Neural progenitor cell (in vitro differentiated cells): Measurements from ENCODE around the gene TEX14. TPM values are rescaled to one million over a fixed set of nuclear protein-coding genes. Genes with fewer than 3 reads are reported as not detected.

Experiments used
- DNase-seq: peaks from one replicate; pipeline ENCODE4 v3.0.0-alpha.2; 2016; ENCODE audit warnings: low spot score
- H2AFZ ChIP-seq: fragments of 200-600 bp; sonication (generic); replicated peaks from 2 replicates; pipeline ENCODE4 v1.6.1; 2016; ENCODE audit warnings: antibody characterized with exemption
- H3F3A ChIP-seq: fragments of 200-600 bp; sonication (generic); 2 replicates; pipeline ENCODE4 v1.6.1; 2016; ENCODE audit warnings: antibody characterized with exemption, low read depth
- H3K27ac ChIP-seq: fragments of 200-600 bp; sonication (generic); 2 replicates; pipeline ENCODE4 v1.5.1; 2016; ENCODE audit warnings: mild to moderate bottlenecking
- H3K27me3 ChIP-seq: fragments of 200-600 bp; sonication (generic); 2 replicates; pipeline ENCODE4 v1.6.1; 2016; ENCODE audit warnings: mild to moderate bottlenecking, moderate library complexity
- H3K36me3 ChIP-seq: fragments of 200-600 bp; sonication (generic); 2 replicates; pipeline ENCODE4 v1.5.1; 2016
- H3K4me1 ChIP-seq: fragments of 200-600 bp; sonication (generic); 2 replicates; pipeline ENCODE4 v1.6.1; 2016; ENCODE audit warnings: mixed run types
- H3K4me2 ChIP-seq: fragments of 200-600 bp; sonication (generic); 2 replicates; pipeline ENCODE4 v1.6.1; 2016
- H3K4me3 ChIP-seq: fragments of 200-600 bp; sonication (generic); 2 replicates; pipeline ENCODE4 v1.5.1; 2016
- H3K79me2 ChIP-seq: fragments of 200-600 bp; sonication (generic); 2 replicates; pipeline ENCODE4 v1.6.1; 2016; ENCODE audit warnings: low read depth
- H3K9ac ChIP-seq: fragments of 200-600 bp; sonication (generic); 2 replicates; pipeline ENCODE4 v1.6.1; 2016
- H3K9me3 ChIP-seq: fragments of 200-600 bp; sonication (generic); 2 replicates; pipeline ENCODE4 v1.5.1; 2016; ENCODE audit warnings: low read depth
- H4K20me1 ChIP-seq: fragments of 200-600 bp; sonication (generic); 2 replicates; pipeline ENCODE4 v1.6.1; 2016; ENCODE audit warnings: low read depth
- H3K27ac Mint-ChIP-seq: 3 replicates; pipeline ENCODE4 v1.8.0; 2021; ENCODE audit warnings: mixed read lengths
- H3K27me3 Mint-ChIP-seq: 2 replicates; pipeline ENCODE4 v1.8.0; 2022; ENCODE audit warnings: low read depth, mild to moderate bottlenecking, inconsistent platforms, moderate library complexity, mixed read lengths; ENCODE audit not compliant: insufficient read depth
- H3K36me3 Mint-ChIP-seq: 3 replicates; pipeline ENCODE4 v1.8.0; 2021; ENCODE audit warnings: mixed read lengths
- H3K4me1 Mint-ChIP-seq: 3 replicates; pipeline ENCODE4 v1.8.0; 2021; ENCODE audit warnings: mixed read lengths
- H3K4me3 Mint-ChIP-seq: 3 replicates; pipeline ENCODE4 v1.8.0; 2021; ENCODE audit warnings: mild to moderate bottlenecking, moderate library complexity, mixed read lengths
- H3K9me3 Mint-ChIP-seq: 3 replicates; pipeline ENCODE4 v1.8.0; 2020; ENCODE audit warnings: mixed read lengths
- CTCF ChIP-seq: fragments of 200-600 bp; sonication (generic); IDR thresholded peaks from 2 replicates; pipeline ENCODE4 v1.5.1; 2017; ENCODE audit warnings: antibody characterized with exemption, mild to moderate bottlenecking
- EZH2 ChIP-seq: fragments of 200-600 bp; sonication (generic); IDR thresholded peaks from 2 replicates; pipeline ENCODE4 v1.6.1; 2017; ENCODE audit warnings: antibody characterized with exemption, mild to moderate bottlenecking, moderate library complexity
- EZH2phosphoT487 ChIP-seq: fragments of 200-600 bp; sonication (generic); IDR thresholded peaks from 2 replicates; pipeline ENCODE4 v1.6.1; 2017; ENCODE audit warnings: antibody characterized with exemption
- total RNA-seq: library from RNA; depleted of rRNA; stranded (reverse); fragments of >200 nt; gene quantifications from 2 replicates; pipeline ENCODE4 v1.2.3, GENCODE V29; 2015; ENCODE audit warnings: low replicate concordance

TEX14 gene
- total RNA-seq, 1 donor from 2014 or later: 0.09 TPM

GRCh38 chr17:58590377-58590776 is 101.5 kb downstream of the TEX14 start:
- Mint-ChIP-seq H3K36me3 (no peaks in the 10 kb centered on the region), H3K9me3 (no peaks in the 10 kb centered on the region), H3K4me3 (no peak overlapping the region), H3K4me1 (peaks cover 6% of the 10 kb centered on the region), H3K27ac (no peak overlapping the region), H3K27me3 (peaks cover 3% of the 10 kb centered on the region)
- no peaks in the 10 kb centered on the region for H4K20me1 ChIP-seq
- no peak overlapping the region for H3K4me3 ChIP-seq
- no peaks in the 10 kb centered on the region for H3K79me2 ChIP-seq
- H3K9me3 ChIP-seq: no peaks in the 10 kb centered on the region
- H3K27ac ChIP-seq: no peak overlapping the region
- H2AFZ ChIP-seq: no peak overlapping the region
- DNase-seq: no peak
- H3F3A ChIP-seq: no peaks in the 10 kb centered on the region
- no peaks in the 10 kb centered on the region for H3K27me3 ChIP-seq
- TF ChIP-seq CTCF (no peak), EZH2phosphoT487 (no peak), EZH2 (no peak)
- H3K4me2 ChIP-seq: no peak overlapping the region
- H3K9ac ChIP-seq: no peak overlapping the region
- peaks cover 4% of the 10 kb centered on the region for H3K4me1 ChIP-seq
- H3K36me3 ChIP-seq: no peaks in the 10 kb centered on the region

DNA sequence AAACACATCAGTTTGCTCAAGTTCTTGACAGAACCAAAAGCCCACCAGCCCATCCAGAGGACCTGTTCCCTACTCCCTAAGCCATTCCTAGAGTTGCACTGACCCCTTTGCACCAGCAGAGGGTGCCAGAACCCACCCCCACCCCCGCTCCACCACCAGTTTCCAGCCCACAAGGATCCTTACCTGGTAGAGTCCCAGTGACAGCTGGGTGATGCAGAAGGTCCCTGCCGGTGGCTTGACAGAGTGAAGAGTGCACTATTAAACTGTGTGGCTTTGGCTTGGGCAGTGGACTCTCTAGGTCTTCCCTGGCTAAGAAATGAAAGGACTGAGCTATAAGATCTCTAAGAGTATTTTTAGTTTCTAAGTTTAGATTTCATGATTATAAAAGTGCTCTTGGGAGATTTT is 104.1 kb downstream of the TEX14 start:
- Histone ChIP-seq H2AFZ (no peak overlapping the region), H4K20me1 (no peaks in the 10 kb centered on the region), H3K27me3 (no peaks in the 10 kb centered on the region), H3K36me3 (no peaks in the 10 kb centered on the region), H3K9me3 (no peaks in the 10 kb centered on the region), H3K4me1 (no peaks in the 10 kb centered on the region), H3K27ac (no peak overlapping the region), H3K9ac (no peak overlapping the region), H3K4me3 (no peak overlapping the region), H3K4me2 (no peak overlapping the region), H3K79me2 (no peaks in the 10 kb centered on the region), H3F3A (no peaks in the 10 kb centered on the region)
- TF ChIP-seq CTCF: peak; percentile 96
- TF ChIP-seq EZH2: no peak
- no peak for TF ChIP-seq EZH2phosphoT487
- no peaks in the 10 kb centered on the region for H3K36me3 Mint-ChIP-seq
- no peak overlapping the region for H3K4me3 Mint-ChIP-seq
- DNase-seq: peak; percentile 74
- peaks cover 7% of the 10 kb centered on the region for H3K27me3 Mint-ChIP-seq
- H3K27ac Mint-ChIP-seq: no peak overlapping the region
- peaks cover 3% of the 10 kb centered on the region for H3K4me1 Mint-ChIP-seq
- H3K9me3 Mint-ChIP-seq: no peaks in the 10 kb centered on the region

DNA sequence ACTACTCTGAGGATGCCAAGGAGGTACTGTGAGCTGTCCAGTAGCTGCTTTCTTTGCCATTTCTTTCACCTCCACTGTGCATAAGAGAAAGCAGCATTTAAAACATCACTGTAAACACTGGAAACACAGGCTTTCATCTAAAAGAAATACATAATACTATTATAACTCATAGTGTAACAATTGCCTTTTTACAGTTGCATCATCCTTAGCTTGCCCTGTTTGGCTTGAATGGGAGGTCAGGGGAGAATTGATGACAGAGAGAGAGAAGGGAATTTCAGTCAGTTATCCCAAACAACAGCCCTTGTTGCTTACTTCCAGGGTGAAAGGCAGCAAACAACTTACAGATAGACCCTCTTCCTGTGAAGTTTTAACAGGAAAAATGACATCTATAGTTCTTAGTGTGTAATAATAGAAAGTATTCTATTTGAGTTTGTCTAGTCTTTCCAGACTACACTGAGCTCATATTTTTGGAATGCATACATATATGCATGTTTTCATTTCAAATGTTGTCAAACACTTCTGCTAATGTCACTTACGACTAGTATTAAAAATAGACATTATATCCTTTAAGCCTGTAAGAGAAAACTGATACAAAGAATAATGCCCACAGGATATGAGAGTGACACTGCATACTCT is 105.7 kb downstream of the TEX14 start:
- no peak overlapping the region for H3K27ac ChIP-seq
- H4K20me1 ChIP-seq: no peaks in the 10 kb centered on the region
- H3K9ac ChIP-seq: no peak overlapping the region
- H2AFZ ChIP-seq: no peak overlapping the region
- H3K9me3 Mint-ChIP-seq: no peaks in the 10 kb centered on the region
- no peak overlapping the region for H3K4me2 ChIP-seq
- TF ChIP-seq EZH2phosphoT487 (no peak), CTCF (no peak), EZH2 (no peak)
- H3K27me3 Mint-ChIP-seq: peaks cover 6% of the 10 kb centered on the region
- H3K27ac Mint-ChIP-seq: no peak overlapping the region
- no peaks in the 10 kb centered on the region for H3F3A ChIP-seq
- no peak overlapping the region for H3K4me3 Mint-ChIP-seq
- no peak overlapping the region for H3K4me3 ChIP-seq
- H3K4me1 ChIP-seq: no peaks in the 10 kb centered on the region
- H3K36me3 ChIP-seq: no peaks in the 10 kb centered on the region
- H3K27me3 ChIP-seq: no peaks in the 10 kb centered on the region
- peaks cover 3% of the 10 kb centered on the region for H3K4me1 Mint-ChIP-seq
- no peaks in the 10 kb centered on the region for H3K9me3 ChIP-seq
- no peak for DNase-seq
- H3K36me3 Mint-ChIP-seq: no peaks in the 10 kb centered on the region
- no peaks in the 10 kb centered on the region for H3K79me2 ChIP-seq
